ENCODE measurements around the gene CAMK1D.

CAMK1D gene

DNA sequence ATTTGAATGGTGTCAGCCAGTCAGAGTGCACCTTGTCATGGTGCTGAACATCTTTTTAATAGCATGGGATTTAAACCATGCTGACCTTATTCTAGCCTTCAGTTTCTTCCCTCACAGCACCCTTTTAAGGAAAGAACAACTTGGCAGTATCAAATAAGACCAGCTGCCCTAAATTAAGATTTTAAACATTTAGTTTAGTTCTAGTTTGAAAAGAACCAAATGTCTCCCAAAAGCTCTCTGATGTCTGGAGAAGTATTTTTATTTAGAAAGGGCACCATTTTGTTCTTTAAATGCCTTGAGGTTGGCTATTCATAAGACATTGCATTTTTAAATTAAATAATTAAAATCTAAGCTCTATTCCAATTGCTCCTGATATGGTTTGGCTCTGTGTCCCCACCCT is 531.1 kb downstream of the CAMK1D start:
- DNase-seq = no peak

DNA sequence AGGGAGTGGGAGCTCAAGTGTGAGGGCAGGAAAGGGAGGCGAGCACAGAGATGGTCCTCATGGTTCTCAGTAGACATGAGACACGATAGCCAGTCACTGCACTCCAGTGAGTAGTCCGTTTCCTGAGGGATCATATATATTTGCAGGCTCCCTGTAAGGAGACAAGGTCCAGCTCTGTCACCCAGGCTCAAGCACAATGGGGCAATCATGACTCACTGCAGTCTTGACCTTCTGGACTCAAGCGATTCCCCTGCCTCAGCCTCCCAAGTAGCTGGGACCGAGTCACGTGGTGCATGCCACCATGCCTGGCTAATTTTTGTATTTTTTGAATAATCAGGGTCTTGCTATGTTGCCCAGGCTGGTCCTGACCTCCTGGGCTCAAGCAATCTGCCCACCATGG is 535.5 kb downstream of the CAMK1D start:
- DNase-seq = no peak
